GM04503 (cell line): Measurements from ENCODE around the gene LAMB1.
A peak's percentile ranks its signal among the peaks of the same experiment; 100 is the strongest.

ENCODE experiments used
- DNase-seq: peaks from one replicate; pipeline ENCODE4 v3.0.0-alpha.2; 2012; ENCODE audit warnings: low read depth

LAMB1 gene

GRCh38 chr7:107998660-107999480, 4.1 kb downstream of the LAMB1 start:
- no peak for DNase-seq

GRCh38 chr7:107998150-107998549, 4.8 kb downstream of the LAMB1 start:
- DNase-seq, result no peak

DNA sequence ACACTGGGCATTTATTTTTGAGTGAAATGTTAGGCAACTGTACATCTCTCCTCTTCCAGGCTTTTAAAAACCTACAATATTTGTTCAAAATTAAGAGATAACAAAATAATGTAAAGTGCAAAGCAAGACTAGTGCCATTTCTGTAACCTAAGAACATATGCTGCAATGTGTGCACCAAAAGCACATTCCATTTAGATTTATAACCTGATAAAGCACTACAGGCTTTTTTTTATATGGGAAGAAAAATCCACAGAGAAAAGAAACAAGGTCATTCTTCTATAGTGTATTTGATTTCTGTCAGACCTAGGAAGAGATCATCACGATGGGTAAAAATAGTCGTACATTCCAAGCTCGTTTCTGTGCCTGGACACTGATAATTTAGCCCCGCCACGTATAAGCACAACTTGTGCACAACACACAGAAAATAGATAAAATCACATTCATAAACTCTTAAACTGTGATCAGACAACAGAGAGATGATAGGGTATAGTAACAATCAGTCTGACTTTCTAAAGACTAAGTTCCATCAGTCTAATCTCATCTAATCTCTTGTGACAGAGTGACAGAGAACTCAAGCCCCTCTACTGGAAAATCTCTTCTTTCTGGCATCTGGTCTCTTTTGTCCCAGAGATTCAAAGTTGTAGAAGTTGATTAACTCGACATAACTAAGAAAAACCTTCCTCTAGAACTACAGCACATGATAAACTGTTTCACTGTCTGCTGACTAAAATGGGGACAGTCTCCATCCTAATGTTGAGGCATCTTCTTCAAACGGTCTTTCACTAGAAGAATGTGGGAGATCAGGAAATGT, 6.7 kb downstream of the LAMB1 start:
- no peak for DNase-seq

GRCh38 chr7:107995184-107996071, 7.5 kb downstream of the LAMB1 start:
- no peak for DNase-seq

DNA sequence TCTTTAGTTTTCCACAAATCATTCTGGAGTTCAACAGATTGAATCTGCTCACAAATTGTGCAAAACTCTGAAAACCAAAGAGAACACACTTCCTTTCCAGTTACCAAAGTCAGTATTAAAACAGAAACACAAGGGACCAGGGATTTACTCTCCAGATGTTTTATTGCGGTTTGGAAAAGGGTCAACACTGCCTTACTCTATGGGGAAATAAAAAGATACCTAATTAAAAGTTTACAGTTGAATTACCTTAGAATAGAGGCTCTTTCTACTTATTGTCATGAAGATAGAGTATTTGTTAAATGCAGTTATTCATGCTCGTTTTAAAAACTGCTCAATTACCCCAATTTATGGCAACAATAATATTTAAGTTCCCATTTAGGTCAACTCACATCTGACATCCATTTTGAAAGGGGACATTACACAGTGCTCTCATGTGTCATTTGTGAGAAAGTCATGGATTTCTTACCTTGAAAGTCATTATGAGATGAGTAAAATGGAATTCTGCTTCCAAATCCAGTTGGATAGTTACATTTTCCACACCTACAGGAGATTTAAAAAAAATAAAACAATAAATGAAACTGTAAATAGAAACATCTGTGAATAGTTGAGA, 8.4 kb downstream of the LAMB1 start:
- no peak for DNase-seq

GRCh38 chr7:107993891-107994291, 9.1 kb downstream of the LAMB1 start:
- no peak for DNase-seq

DNA sequence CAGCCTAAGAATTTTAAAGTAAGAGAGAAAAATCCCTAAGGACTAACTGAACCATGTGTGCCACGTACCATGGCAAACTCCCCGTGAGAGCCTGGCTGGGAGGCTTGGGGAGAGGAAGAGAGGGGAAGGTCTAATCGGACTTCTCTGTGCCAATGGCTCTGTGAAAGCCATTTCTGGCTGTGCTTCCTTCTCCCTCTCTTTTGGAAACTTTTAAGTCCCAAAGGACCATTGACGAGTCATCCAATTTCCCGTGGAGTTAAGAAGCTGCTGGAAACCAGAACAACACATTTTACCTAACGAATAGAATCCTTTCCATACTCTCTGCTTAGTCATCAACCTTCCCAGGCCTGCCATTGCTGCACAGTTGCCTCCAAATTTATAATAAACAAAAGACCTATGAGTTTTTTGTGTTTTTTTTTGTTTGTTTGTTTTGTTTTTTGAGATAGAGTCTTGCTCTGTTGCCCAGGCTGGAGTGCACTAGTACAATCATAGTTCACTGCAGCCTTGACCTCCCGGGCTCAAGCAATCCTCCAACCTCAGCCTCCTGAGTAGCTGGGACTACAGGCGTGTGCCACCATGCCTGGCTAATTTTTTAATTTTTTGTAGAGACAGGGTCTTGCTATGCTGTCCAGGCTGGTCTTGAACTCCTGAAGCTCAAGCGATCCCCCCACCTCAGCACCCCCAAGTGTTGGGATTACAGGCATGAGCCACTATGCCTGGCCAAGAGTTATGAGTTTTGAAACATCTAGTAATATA, 13.2 kb downstream of the LAMB1 start:
- peak; percentile 52 for DNase-seq

GRCh38 chr7:107982918-107983389, 20.0 kb downstream of the LAMB1 start:
- DNase-seq, result peak; percentile 54

GRCh38 chr7:107982042-107982840, 20.7 kb downstream of the LAMB1 start:
- no peak for DNase-seq

DNA sequence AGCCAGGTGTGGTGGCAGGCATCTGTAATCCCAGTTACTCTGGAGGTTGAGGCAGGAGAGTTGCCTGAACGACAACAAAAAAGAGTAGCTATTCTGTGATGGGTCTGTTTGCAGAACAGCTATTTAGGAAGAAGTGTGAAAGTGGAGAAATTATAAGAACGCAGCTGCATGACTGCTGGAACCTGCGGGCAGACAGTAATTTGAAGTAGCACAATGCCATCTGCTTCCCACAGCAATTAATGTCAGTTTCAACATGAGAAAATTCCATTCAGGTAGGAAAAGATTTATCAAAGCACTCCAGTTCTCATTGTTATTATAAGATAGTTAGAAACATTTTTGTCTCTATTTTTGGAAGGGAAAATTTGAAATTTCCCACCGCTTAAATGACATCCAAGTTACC, 21.5 kb downstream of the LAMB1 start:
- no peak for DNase-seq

DNA sequence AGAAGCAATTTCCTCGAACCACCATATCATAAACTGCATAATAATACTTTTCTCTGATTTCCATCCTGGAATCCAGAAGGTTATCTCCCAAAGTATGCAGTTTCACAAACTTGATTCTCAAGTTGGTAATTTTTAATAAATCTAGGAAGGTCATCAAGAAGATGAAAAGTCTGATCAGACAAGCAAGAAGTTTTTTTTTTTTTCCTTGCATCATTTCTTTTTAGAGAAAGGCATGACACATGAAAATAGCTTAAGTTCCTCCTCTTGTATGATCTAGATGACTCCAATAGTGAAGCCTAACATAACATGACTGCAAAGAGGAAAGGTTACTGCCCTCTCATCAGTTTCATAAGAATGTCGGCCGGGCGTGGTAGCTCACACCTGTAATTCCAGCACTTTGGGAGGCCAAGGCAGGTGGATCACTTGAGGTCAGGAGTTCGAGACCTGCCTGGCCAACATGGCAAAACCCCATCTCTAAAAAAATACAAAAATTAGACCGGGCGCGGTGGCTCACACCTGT, 22.2 kb downstream of the LAMB1 start:
- DNase-seq, result no peak

DNA sequence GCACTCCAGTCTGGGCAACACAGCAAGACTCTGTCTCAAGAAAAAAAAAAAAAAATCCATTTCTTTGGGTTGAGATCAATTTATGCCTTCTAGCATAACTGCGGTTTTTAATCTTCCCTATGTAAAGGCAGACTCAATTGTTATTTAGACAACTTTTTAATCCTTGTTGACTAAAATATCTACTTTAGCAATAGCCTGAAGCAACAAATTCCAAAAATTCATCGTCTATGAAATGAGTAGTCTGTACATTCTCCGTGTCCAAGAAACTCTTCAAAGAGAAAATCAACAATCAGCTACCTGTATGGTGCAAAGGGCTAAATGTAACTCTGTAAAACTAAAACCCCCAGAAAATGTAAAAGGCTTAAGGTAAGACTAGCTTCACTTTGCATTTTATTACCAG, 22.8 kb downstream of the LAMB1 start:
- DNase-seq, result no peak

DNA sequence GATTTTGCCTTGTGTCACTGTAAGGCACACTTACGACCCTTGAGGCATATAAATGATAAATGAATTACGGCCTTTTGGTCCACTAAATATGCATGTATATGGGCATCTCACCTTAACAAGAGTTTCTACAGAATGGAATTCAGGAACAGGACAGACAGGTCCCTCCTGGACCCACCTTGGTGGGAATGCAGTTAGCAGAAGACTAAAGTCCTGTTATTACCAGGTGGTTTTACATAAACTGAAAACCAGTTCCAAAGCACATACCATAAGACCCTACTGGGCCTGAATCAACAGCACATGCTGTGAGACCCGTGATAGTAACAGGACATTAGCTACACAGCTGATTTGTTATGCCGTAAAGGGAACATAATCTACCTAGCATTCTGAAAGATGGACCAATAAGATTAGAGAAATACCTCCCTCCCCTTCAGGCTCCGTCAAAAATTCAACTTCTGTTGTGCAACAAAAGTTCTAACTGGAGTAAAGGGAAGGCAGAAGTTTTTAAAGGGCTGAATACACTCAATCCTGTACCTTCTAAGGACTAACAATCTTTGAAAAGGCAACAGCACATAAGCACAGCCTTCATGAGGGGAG, 24.0 kb downstream of the LAMB1 start:
- no peak for DNase-seq

DNA sequence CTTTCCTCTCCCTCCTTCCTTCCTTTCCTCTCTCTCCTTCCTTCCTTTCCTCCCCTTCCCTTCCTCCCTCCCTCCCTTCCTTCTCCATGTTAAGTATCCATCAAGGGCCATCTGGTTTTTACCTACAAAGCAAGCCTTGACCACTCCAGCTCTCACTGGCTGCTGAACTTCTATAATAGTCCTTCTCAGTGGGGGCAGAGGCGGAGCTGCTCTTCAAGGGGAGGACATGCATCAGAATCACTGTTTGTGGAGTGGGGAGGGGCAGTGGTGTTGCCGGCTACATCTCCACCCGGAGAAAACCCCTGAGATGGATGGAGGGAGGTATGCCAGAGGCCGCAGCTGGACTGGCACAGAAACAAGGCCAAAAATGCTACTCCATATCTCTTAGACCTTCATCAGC, 25.9 kb downstream of the LAMB1 start:
- DNase-seq, result no peak

- DNase-seq, result no peak
Observed at GRCh38 chr7:107976620-107977019, 26.3 kb downstream of the LAMB1 start.

DNA sequence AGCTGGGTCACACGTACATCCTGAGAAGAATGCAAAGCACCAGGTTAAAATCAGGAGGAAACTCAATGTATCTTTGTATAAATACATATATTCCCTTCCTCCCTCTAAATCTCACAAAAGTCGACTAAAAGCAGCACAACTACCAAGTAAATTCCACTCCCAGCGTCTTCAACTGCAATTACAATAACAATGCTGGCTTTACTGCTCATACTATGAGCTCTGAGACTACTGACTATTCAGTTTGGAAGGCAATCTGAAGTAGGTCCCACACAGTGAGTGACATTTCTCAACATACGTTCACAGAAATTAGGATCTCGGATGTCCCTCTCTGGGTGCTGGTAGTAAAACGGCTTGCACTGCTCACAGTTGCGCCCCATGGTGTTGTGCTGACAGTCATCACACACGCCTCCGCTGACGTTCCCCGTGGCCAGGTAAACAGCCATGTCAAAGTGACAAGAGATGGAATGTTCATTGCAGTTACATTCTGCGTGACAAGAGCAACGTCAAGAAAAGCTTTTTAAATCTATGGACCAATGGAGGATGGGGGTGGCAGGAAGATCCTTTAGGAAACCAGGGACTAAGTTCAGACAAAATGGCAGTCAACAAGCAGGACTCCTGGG, 27.5 kb downstream of the LAMB1 start:
- DNase-seq, result no peak

DNA sequence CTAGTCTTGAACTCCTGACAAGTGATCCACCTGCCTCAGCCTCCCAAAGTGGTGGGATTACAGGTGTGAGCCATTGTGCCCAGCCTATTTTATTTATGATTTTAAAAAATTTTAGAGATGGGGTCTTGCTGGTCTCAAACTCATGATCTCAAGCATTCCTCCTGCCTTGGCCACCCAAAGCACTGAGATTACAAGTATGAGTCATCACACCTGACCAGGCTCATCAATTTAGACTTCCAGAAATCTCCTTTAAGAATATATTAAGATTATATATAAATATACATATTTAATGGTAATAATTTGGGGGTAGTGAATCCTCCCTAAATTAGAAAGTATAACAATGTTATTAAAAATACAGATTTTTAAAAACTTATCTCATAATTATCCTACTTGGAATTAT, 29.1 kb downstream of the LAMB1 start:
- no peak for DNase-seq

DNA sequence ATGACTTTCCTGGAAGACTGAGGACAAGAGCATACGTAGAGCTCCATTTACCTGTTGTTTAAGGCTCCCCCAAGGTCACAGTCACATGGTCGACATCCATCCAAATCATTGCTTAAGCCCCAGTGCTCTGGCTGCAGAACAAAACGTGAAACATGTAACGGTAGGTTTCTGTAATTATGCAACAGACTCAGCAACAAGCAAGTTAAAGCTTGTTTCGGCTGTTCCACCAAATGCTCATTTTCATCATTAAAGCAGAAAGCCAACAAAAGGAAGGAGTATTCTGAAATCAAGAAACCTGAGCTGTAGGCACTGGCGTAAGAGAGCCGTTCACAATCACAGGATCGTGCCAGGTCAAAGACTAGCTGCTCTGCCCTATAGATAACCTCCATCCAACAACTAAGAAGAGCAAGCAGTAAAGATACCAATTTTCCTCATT, 30.0 kb downstream of the LAMB1 start:
- DNase-seq, result no peak

- peak; percentile 81 for DNase-seq
Observed at GRCh38 chr7:107972075-107972482, 30.9 kb downstream of the LAMB1 start.
